Breast epithelium (tissue), 3 donors: Measurements from ENCODE around the gene SPON1.

Experiments used
- CTCF ChIP-seq, 3 donors: fragments of 450-650 bp; IDR thresholded peaks; one replicate each; pipeline ENCODE4 v1.5.1; 2016 to 2017; ENCODE audit warnings: antibody characterized with exemption in 3 of 3, mild to moderate bottlenecking in 3 of 3, moderate library complexity in 3 of 3
- POLR2A ChIP-seq: fragments of 450-650 bp; IDR thresholded peaks from one replicate; pipeline ENCODE4 v1.6.1; 2016; ENCODE audit warnings: antibody characterized with exemption, mild to moderate bottlenecking, moderate library complexity

- TF ChIP-seq POLR2A (no peak), CTCF (IDR thresholded peaks at IDR 0.05) (no peak)
These were observed 80.4 kb downstream of the SPON1 start for GRCh38 chr11:14042686-14043465.
